Tibial artery (tissue), 4 donors: ENCODE data around the gene SUSD6.

Experiments
- DNase-seq, 2 donors: peaks; one replicate each; pipeline ENCODE4 v3.0.0-alpha.2; 2019
- H3K27ac ChIP-seq, 2 donors: fragments of 200-600 bp; sonication (generic) in 1 of 2; 1 replicate in 1 of 2; 2 replicates in 1 of 2; pipeline ENCODE4 v1.5.1; 2018 to 2019; ENCODE audit warnings: mild to moderate bottlenecking in 1 of 2
- H3K27me3 ChIP-seq, 2 donors: fragments of 200-600 bp; sonication (generic) in 1 of 2; one replicate each; pipeline versions ENCODE4 v1.5.1 to v1.6.0; 2016 to 2019
- H3K36me3 ChIP-seq, 3 donors: fragments of 200-600 bp; sonication (generic) in 2 of 3; one replicate each; pipeline ENCODE4 v1.5.1; 2016 to 2019; ENCODE audit warnings: mild to moderate bottlenecking in 2 of 3
- H3K4me1 ChIP-seq, 4 donors: fragments of 200-600 bp; sonication (generic) in 2 of 4; 1 replicate in 3 of 4; 2 replicates in 1 of 4; pipeline ENCODE4 v1.5.1; 2016 to 2019
- H3K4me3 ChIP-seq, 2 donors: fragments of 200-600 bp; sonication (generic) in 1 of 2; 1 replicate in 1 of 2; 2 replicates in 1 of 2; pipeline ENCODE4 v1.5.1; 2018 to 2019; ENCODE audit warnings: mild to moderate bottlenecking in 2 of 2
- H3K9me3 ChIP-seq, 3 donors: fragments of 200-600 bp; sonication (generic) in 1 of 3; one replicate each; pipeline ENCODE4 v1.5.1; 2016 to 2019
- CTCF ChIP-seq, 2 experiments: fragments of 200-600 bp in 1 of 2; fragments of 450-650 bp in 1 of 2; IDR thresholded peaks; one replicate each; pipeline ENCODE4 v1.5.1; 2017 to 2019; ENCODE audit warnings: antibody characterized with exemption in 2 of 2, mild to moderate bottlenecking in 1 of 2, moderate library complexity in 1 of 2
- intact Hi-C: fragments of 100-400 bp; cut with DNase I; formaldehyde crosslinking; loops from one replicate; pipeline ENCODE4 v1.15.0; 2023; ENCODE audit warnings: low total_unique reads

Gene SUSD6

GRCh38 chr14:69613312-69614073 lies 2.1 kb downstream of the SUSD6 start:
- Histone ChIP-seq H3K4me3 (peak overlapping the region; percentile 83 to 91), H3K27ac (peak overlapping the region; percentile 92 to 97), H3K9me3 (no peaks in the 10 kb centered on the region), H3K4me1 (peaks cover 0 to 72% (median 62%) of the 10 kb centered on the region in 4 donors), H3K27me3 (no peaks in the 10 kb centered on the region), H3K36me3 (no peaks in the 10 kb centered on the region)
- intact Hi-C loops = loop anchor here (10.0 kb wide), 1 partner anchor 51 kb away; no protein-coding TSS in a partner anchor
- DNase-seq = no peak
- TF ChIP-seq CTCF (IDR thresholded peaks at IDR 0.05) = no peak

GRCh38 chr14:69614592-69614991 lies 3.2 kb downstream of the SUSD6 start:
- Histone ChIP-seq H3K27me3 (no peaks in the 10 kb centered on the region), H3K36me3 (no peaks in the 10 kb centered on the region), H3K4me1 (peaks cover 0 to 83% (median 73%) of the 10 kb centered on the region in 4 donors), H3K27ac (peak overlapping the region; percentile 92 to 97), H3K4me3 (peak overlapping the region in 1 of 2 donors; percentile 91), H3K9me3 (no peaks in the 10 kb centered on the region)
- DNase-seq = peak; percentile 75 to 81
- intact Hi-C loops = loop anchor here (10.0 kb wide), 1 partner anchor 50 kb away; no protein-coding TSS in a partner anchor
- no peak for TF ChIP-seq CTCF (IDR thresholded peaks at IDR 0.05)

GRCh38 chr14:69615121-69615495 lies 3.7 kb downstream of the SUSD6 start:
- no peak for TF ChIP-seq CTCF (IDR thresholded peaks at IDR 0.05)
- DNase-seq = no peak
- intact Hi-C loops = loop anchor here (10.0 kb wide), 1 partner anchor 50 kb away; no protein-coding TSS in a partner anchor
- H3K4me1 ChIP-seq = peaks cover 0 to 86% (median 78%) of the 10 kb centered on the region in 4 donors
- H3K36me3 ChIP-seq = no peaks in the 10 kb centered on the region
- H3K27me3 ChIP-seq = no peaks in the 10 kb centered on the region
- H3K4me3 ChIP-seq = peak overlapping the region; percentile 12 to 35
- peak overlapping the region; percentile 92 to 97 for H3K27ac ChIP-seq
- no peaks in the 10 kb centered on the region for H3K9me3 ChIP-seq

- intact Hi-C loops = loop anchor here (10.0 kb wide), 1 partner anchor 49 kb away; no protein-coding TSS in a partner anchor
- H3K4me1 ChIP-seq = peaks cover 0 to 86% (median 79%) of the 10 kb centered on the region in 4 donors
- TF ChIP-seq CTCF (IDR thresholded peaks at IDR 0.05) = no peak
- H3K27me3 ChIP-seq = no peaks in the 10 kb centered on the region
- H3K9me3 ChIP-seq = no peaks in the 10 kb centered on the region
- H3K4me3 ChIP-seq = peak overlapping the region; percentile 12 to 35
- peak overlapping the region; percentile 92 to 97 for H3K27ac ChIP-seq
- peak; percentile 65 to 74 for DNase-seq
- H3K36me3 ChIP-seq = no peaks in the 10 kb centered on the region
These were observed 4.4 kb downstream of the SUSD6 start for GRCh38 chr14:69615496-69616407.

GRCh38 chr14:69616408-69616773 lies 5.0 kb downstream of the SUSD6 start:
- Histone ChIP-seq H3K36me3 (no peaks in the 10 kb centered on the region), H3K4me1 (peaks cover 0 to 89% (median 82%) of the 10 kb centered on the region in 4 donors), H3K4me3 (peak overlapping the region in 1 of 2 donors; percentile 35), H3K27ac (peak overlapping the region; percentile 92 to 97), H3K27me3 (no peaks in the 10 kb centered on the region), H3K9me3 (no peaks in the 10 kb centered on the region)
- DNase-seq = no peak
- TF ChIP-seq CTCF (IDR thresholded peaks at IDR 0.05) = no peak
- intact Hi-C loops = loop anchor here (10.0 kb wide), 1 partner anchor 48 kb away; no protein-coding TSS in a partner anchor
